Vagina (tissue), 2 donors: Measurements from ENCODE around the gene ITLN1.
"Not testable (repeated sequence)": the region's sequence is repeated elsewhere in the genome, so short reads cannot be mapped to it uniquely, and the experiment has no call there.

Experiments used
- CTCF ChIP-seq, 3 experiments: fragments of 450-650 bp in 2 of 3; fragments of 200-600 bp in 1 of 3; sonication (generic) in 1 of 3; IDR thresholded peaks; one replicate each; pipeline ENCODE4 v1.5.1; 2017 to 2019; ENCODE audit warnings: antibody characterized with exemption in 3 of 3, mild to moderate bottlenecking in 2 of 3, moderate library complexity in 2 of 3
- POLR2AphosphoS5 ChIP-seq, 2 donors: sonication (generic); formaldehyde crosslinking; IDR thresholded peaks; one replicate each; pipeline ENCODE4 v1.9.0; 2017; ENCODE audit warnings: antibody characterized with exemption in 2 of 2, mild to moderate bottlenecking in 2 of 2, low read depth in 1 of 2; ENCODE audit not compliant: insufficient read depth in 1 of 2

- TF ChIP-seq CTCF (IDR thresholded peaks at IDR 0.05); POLR2AphosphoS5 (IDR thresholded peaks at IDR 0.05; ENCODE audit: insufficient read depth in 1 of 2, low read depth in 1 of 2): not testable (repeated sequence)
Observed at GRCh38 chr1:160867651-160868050, 17.3 kb downstream of the ITLN1 start.
